DMS 273 treated with DMSO at 0.1 percent for 48 hours (cell line): ENCODE results near the gene TMEM156.
"Not testable (repeated sequence)": the region's sequence is repeated elsewhere in the genome, so short reads cannot be mapped to it uniquely, and the experiment has no call there.

Source experiments
- DNase-seq: peaks from one replicate; lab custom pipeline; 2025; lab: John Stamatoyannopoulos, UW

Gene TMEM156

DNA sequence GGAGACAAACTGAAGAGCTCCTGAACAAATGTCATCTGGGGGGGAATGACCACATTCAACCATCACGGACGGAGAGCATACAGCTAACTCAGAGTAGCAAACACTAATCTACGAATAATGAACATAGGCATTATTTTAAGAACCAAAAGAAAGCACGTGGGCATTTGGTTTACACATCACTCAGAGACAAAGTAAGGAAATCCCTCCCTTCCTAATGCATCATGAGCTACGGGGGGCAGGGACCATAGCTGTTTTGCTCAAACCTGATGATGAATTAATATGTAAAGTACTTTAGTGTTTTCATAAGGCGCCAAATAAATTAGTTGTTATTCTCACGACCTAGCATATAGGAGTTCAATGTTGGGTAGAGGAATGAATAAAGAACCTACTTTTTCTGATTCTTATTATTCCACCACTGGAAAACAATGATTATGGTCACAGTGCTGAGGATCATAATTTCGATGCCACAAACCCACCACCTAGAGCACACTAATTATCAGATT is 11.7 kb upstream of the TMEM156 start:
- DNase-seq = no peak

DNA sequence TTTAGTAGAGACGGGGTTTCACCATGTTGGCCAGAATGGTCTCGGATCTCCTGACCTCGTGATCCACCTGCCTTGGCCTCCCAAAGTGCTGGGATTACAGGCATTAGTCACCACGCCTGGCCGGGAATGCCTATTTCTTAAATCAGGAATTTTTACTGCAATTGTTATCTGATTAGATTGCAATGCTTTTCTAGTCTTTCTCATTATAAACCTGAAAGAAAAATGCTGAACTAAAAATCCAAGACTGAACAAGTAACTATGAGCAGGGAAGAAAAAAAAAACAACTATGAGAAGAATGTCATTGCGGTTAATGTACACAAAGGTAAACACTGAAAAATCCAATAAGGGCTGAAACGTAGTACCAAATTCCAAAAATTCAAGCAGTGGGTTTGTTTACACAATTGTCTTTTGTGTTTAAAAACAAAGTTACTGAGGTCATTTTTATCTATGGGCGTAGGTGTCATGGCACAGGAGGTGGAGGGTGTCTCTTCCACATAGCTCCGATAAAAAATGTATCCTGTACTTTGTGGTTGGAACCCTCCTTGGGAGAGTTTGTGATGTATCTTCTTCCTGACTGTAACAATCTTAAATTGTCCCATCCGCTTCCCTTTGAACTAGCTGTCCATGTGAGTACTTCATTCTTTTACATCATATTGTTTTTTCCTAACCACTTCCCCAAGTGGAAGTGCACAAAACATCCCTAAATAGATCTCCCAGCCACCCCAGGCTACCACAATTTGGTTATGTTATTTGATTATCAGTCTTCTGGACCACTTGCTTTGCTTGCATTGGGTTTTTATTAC is 11.1 kb upstream of the TMEM156 start:
- DNase-seq = no peak

DNA sequence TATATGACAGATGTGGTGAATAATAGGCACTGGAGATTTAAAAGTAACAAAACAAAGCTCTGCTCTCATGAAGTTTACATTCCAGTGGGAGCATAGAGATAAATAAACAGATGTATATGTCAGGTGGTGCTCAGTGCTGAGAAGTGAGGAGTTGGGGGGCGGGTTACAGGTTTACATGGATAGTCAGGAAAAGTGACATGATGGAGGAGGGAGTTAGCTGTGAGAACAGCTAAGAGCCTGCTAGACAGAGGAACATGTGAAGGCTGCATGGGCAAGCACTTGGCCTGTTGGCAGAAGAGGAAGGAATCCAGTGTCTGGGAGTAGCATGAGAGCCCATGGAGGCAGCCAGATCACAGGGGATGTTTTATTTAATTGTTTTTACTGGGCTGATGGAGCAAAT is 10.2 kb upstream of the TMEM156 start:
- DNase-seq = no peak

DNA sequence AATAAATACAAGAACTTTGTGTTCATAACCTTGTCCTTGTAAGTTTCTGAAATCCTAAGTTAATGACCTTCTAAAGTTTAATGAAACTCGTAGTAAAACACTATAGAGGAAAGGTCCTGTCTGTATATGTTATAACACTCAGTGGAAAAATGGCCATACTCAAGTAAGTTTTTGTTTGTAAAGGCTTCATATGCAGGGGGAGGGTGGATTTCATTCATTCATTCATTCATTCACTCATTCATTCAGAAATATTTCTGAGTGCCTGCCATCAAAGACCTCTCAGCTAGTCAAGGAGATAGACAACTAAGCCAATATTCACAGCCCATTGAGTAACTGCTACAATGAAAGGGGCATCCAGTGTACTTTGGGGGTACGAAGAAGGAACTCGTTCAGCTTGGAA is 6.9 kb upstream of the TMEM156 start:
- DNase-seq = no peak

DNA sequence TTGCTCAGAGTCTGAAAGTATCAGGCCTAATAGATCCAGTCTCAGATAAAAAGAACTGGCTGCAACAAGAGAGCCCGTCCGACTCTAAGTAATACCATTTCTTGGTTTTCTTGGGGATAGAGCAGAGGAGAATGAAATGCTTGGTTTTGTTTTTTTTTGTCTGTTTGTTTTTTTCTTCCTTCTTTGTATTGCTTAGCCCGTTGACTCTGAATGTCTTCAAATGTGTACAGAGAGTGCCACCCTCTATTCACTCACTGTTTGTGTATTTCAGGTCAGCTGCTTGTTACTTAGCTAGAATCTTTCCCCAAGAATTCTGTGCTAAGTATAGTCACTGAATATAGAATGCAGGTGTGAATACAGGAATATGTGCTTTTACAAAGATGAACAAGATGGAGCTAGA is 5.7 kb upstream of the TMEM156 start:
- no peak for DNase-seq

DNA sequence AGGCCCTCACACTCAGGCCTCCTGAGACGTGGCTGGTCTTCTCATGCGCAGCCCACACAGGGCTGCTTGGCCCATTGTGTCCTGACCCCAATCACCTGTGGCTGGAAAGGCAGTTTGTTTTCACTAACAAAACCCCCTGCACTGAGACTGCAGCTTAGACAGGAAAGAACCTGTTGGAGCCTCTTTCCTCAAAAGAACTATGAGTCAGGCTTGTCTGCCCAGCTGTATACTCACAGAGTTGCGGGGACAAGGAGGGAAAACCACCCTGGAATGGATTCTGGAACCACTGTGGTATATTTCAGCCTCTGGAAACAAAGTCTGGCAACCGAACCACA is 5.2 kb upstream of the TMEM156 start:
- DNase-seq = no peak

DNA sequence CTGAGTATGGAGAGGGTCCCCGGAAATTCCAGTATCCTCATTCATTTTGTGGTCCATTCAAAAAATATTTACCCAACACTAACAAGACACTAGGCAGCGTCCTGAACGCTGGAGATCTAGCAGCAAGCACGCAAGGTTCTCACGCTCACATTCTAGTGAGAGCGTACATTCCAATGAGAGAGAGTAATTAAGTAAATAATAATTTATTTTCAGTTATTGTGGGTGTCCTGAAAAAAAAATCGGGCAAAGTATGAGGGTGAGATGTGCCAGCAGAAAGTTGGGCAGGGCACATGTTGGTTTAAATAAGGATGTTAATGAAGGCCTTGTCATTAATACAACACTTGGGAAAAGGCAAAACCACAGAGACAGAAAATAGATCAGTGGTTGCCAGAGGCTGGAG is 4.0 kb upstream of the TMEM156 start:
- no peak for DNase-seq

DNA sequence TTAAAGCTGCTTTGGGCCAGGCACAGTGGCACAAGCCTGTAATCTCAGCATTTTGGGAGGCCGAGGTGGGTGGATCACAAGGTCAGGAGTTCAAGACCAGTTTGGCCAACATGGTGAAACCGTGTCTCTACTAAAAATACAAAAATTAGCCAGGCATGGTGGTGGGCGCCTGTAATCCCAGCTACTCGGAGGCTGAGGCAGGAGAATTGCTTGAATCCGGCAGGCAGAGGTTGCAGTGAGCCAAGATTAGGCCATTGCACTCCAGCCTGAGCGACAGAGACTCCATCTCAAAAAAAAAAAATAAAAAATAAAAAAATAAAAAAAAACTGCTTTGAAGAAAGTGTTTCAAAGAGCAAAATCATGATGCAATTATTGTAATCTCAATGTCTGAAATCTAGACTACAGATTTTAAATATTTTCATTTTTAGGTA is 604 bp downstream of the TMEM156 start:
- DNase-seq = not testable (repeated sequence)

DNA sequence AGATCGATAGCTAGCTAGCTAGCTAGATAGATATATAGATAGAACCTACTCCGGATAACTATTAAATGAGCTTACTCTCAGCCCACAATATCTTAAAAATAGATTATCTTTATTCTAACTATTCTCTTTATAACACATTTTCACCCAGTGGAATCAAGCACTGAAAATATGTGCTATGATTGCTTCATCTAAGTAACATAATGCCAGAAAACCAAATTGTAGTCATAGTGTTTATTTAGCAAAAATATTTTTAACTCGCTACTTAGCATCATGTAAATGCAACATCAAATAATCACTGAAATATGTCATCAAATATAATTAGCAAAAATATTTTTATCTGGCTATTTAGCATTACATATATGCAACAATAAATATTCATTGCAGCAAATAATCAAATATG is 1.5 kb downstream of the TMEM156 start:
- DNase-seq = no peak

DNA sequence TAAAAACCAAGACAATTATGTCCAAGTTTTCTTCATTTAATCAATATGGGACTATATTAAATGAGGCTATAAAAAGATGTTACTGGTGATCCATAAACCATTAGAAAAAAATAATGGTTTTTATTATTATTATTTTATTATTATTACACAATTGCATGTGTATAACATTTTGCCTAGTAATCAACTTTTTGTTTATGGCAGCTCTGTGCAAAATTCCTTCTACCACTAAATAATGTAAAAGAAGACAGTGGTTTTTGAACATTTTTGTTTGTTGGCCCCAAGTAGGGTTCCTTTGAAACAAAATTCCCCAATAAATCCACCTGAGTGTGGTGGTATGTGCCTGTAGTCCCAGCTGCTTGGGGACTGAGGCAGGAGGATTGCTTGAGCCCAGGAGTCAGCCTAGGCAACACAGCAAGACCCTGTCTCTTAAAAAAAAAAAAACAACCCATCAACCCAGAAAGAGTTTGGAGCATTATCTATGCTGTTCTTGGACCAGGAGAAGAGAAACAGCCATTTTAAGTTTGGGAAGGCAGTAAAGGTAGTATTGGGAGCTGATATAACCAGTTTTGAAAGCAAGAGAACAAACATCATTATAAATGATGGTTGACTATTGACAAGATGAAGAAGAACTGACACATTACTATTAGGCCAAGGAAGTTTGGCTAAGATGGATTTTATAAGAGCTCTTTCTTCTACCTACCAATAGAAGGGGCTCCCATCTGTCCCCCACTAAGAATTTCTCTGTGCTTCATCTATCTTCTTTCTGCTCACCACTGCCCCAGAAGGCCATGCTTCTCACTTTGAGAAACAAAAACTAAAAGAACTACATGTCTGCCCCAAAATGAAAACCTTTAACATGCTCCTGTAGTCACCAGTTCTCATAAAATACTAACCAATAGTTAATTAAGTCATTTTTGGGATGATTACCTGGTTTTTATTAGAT is 2.2 kb downstream of the TMEM156 start:
- no peak for DNase-seq

DNA sequence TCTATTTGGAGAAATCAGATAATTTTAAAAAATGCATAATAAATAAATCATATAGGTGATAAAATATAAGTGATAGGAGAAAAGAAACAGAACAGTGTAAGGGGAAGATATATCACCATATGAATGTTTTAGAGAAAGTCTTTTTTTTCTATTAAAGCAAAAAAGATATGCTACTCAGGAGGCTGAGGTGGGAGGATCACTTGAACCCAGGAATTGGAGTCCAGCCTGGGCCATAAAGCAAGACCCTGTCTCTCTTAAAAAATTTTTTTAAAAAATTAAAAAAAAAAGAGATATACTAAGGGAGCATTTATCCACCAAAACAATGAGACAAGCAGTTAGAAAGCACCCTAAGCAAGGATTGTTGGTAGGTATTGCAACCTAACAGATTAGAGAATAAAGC is 6.1 kb downstream of the TMEM156 start:
- no peak for DNase-seq

DNA sequence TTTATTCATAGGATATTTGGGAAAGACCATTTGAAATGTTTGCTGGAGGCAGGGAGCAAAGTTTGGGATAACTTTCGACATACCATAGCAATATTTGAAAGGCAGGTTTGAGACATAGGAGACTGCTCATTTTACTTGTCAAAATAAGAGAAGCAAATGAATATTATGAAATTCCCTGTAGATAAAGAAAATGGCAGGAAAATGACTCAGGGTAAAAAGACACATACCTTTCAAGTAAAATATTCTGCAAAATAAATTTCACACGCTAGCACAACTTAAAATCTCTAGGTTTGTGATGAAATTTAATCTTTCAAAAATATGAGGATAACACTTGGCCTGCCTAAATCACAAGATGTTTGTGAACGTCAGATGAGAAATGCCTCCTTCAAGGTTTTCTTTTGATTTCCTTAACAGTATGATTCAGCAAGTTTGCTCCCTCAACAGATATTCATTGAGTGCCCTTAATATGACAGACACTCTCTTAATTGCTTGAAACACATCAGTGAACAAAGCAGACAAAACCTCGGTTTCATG is 6.6 kb downstream of the TMEM156 start:
- DNase-seq = no peak

DNA sequence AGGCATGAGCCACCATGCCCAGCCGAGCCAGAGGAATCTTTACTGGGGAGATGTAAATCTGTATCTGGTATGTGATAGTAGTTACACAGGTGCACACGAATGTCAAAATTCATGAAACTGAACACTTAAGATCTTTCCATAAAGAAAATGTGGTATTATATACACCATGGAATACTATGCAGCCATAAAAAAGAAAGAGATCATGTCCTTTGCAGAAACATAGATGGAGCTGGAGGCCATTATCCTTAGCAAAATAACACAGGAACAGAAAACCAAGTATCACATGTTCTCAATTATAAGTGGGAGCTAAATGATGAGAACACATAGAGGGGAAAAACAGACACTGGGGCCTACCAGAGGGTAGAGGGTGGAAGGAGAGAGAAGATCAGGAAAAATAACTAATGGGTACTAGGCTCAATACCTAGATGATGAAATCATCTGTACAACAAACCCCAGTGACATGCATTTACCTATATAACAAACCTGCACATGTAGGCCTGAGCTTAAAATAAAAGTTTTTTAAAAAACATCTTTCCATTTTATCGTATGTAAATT is 7.8 kb downstream of the TMEM156 start:
- DNase-seq = no peak

DNA sequence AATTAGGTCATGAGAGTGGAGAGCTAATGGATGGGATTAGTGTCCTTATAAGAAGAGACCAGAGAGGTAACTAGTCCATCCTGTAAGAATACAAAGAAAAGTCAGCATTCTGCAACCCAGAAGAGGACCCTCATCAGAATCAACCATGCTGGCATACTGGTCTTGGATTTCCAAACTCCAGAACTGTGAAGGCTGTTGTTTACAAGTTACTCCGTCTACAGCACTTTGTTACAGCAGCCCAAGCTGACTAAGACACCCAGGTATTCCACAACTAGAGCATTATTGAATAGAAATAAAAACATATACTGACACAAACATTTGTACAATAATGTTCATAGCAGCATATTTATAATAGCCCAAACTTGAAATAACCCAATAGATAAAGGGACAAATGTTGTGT is 9.2 kb downstream of the TMEM156 start:
- no peak for DNase-seq

DNA sequence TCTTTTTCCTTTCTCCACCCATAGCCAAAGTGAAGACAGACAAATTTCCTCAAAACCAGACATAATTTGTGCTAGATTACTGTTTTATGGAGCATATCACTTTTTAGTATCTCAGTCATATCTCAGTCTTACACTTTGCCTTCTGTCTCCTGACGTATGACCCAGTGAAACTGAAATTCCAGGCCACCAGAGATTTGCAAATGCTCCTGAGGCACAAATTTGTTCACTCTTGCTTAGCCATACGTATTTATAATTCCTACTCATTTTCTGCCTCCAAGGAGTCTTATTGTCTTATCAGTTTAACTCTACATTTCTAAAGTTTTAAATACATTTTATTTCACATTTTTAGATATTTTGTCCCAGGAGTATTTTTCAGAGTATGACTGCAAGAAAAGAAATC is 10.0 kb downstream of the TMEM156 start:
- no peak for DNase-seq

DNA sequence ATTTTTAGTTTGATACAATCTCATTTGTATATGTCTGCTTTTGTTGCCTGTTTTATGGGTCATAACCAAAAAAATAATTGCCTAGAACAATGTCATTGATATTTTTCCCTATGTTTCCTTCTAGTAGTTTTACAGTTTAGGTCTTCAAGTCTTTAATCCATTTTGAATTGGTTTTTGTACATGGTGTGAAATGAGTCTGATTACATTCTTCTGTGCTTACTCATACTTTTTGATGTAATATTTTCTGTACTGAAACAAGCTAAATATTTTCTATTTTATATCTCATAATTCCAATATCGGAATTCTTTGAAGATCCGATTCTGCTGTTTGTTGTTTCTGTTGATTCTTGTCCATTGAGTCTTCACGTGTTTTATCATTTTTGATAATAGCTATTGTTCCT is 10.6 kb downstream of the TMEM156 start:
- DNase-seq = no peak

DNA sequence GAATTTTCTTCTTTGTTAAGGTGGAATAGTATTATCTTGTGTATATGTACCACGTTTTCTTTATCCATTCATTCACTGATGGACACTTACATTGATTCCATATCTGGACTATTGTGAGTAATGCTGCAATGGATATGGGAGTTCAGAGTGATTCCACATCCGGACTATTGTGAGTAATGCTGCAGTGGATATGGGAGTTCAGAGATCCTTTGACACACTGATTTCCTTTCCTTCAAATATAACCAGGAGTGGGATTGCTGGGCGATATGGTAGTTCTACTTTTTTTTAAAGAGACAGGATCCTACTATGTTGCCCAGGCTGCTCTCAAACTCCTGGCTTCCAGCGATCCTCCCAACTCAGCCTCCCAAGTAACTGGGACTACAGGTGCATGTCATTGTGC is 12.1 kb downstream of the TMEM156 start:
- DNase-seq = no peak

DNA sequence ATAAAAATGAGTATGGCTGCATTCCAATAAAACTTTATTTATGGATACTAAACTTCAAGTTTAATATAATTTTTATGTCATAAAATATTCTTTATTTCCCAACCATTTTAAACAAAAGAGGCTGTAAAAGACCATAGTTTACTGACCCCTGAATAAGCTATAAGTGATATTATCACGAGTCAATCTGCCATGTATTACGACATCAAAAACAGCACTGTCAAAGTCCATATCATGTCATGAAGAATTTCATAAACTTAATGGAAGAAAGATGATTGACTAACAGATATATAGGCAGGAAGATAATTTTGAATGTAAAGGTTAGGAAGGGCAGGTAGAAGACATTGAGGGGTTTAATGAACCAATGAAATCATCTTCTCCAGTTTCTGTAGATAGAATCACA is 18.2 kb downstream of the TMEM156 start:
- no peak for DNase-seq

DNA sequence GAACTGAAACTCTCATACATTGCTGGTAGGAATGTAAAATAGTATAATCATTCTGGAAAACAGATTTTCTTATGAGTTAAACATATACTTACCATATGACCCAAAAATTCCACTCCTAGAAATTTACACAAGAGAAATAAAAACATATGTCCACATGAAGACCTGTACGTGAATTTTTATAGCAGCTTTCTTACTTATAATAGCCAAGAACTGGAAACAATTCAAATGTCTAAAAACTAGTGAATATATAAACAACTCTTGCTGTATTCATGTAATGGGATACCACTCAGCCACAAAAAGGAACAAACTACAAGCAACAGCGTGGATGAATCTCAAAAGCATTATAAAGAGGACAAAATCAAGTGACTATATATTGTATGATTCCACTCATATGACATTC is 27.5 kb downstream of the TMEM156 start:
- no peak for DNase-seq

DNA sequence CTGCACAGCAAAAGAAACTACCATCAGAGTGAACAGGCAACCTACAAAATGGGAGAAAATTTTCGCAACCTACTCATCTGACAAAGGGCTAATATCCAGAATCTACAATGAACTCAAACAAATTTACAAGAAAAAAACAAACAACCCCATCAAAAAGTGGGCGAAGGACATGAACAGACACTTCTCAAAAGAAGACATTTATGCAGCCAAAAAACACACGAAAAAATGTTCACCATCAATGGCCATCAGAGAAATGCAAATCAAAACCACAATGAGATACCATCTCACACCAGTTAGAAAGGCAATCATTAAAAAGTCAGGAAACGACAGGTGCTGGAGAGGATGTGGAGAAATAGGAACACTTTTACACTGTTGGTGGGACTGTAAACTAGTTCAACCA is 30.2 kb downstream of the TMEM156 start:
- DNase-seq = not testable (repeated sequence)

DNA sequence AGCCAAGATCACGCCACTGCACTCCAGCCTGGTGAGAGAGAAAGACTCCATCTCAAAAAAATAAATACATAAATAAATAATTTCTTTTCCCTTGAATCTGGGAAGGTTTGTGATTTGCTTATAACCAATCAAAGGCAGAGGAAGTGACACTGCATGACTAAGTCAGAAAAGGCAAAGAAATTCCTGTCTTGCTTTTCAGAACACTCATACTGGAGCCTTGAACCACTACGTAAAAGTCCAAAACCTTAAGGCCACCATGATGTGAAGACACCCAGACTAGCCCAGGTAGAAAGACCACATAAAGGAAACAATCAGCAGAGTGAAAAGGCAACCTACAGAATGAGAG is 36.6 kb downstream of the TMEM156 start:
- DNase-seq = no peak

DNA sequence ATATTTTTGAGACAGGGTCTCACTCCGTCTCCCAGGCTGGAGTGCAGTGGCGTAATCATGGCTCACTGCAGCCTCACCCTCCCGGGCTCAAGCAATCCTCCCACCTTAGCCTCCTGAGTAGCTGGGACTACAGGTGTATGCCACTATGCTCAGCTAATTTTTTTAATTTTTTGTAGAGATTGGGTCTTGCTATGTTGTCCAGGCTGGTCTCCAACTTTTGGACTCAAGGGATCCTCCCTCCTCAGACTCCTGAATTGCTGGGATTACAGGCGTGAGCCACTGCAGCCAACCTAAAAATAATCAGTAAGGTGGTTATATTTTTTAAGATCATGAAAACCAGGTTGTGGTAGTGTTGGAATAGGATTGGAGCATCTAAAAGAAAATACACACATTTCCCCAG is 38.1 kb downstream of the TMEM156 start:
- DNase-seq = no peak

DNA sequence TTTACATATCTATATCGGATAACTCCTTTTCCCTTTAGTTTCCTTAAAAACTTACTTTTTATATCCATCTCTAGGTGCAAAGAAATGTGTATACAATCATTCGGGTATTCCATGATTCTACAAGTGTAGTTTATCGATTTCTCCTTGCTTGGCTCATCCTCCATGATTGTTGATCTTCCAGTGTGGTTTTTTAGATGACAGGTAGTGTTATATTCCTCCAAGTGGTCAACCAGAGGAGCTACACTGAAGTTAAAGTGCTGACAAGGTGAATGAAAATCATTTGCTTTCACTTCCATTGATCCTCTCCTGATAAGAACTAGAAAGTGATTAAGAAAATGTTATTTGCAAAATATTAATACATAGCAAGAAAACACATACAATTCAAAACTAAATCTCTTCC is 38.5 kb downstream of the TMEM156 start:
- no peak for DNase-seq
